ENCODE measurements around the gene SHF.
A peak's percentile ranks its signal among the peaks of the same experiment; 100 is the strongest.

Gene SHF

GRCh38 chr15:45169608-45170480 lies 17.9 kb downstream of the SHF start:
- no peak for DNase-seq (ENCODE audit: low read depth)

- DNase-seq (ENCODE audit: low read depth) = no peak
Observed at GRCh38 chr15:45168751-45169551, 18.8 kb downstream of the SHF start.

GRCh38 chr15:45168286-45168685 lies 19.5 kb downstream of the SHF start:
- no peak for DNase-seq (ENCODE audit: low read depth)

- no peak for DNase-seq (ENCODE audit: low read depth)
Observed at GRCh38 chr15:45167631-45168205, 20.0 kb downstream of the SHF start.

- peak; percentile 74 for DNase-seq (ENCODE audit: low read depth)
Observed at GRCh38 chr15:45166834-45167630, 20.7 kb downstream of the SHF start.

GRCh38 chr15:45165536-45165935 lies 22.2 kb downstream of the SHF start:
- DNase-seq (ENCODE audit: low read depth) = no peak

GRCh38 chr15:45164914-45165313 lies 22.9 kb downstream of the SHF start:
- no peak for DNase-seq (ENCODE audit: low read depth)

GRCh38 chr15:45163508-45163856 lies 24.3 kb downstream of the SHF start:
- DNase-seq (ENCODE audit: low read depth) = no peak

GRCh38 chr15:45162771-45163507 lies 24.8 kb downstream of the SHF start:
- peak; percentile 54 for DNase-seq (ENCODE audit: low read depth)

GRCh38 chr15:45161666-45162065 lies 26.1 kb downstream of the SHF start:
- DNase-seq (ENCODE audit: low read depth) = no peak

- DNase-seq (ENCODE audit: low read depth) = no peak
Observed at GRCh38 chr15:45157974-45158373, 29.8 kb downstream of the SHF start.

- DNase-seq (ENCODE audit: low read depth) = no peak
Observed at GRCh38 chr15:45156744-45157455, 30.9 kb downstream of the SHF start.

GRCh38 chr15:45155739-45156138 lies 32.0 kb downstream of the SHF start:
- no peak for DNase-seq (ENCODE audit: low read depth)

- DNase-seq (ENCODE audit: low read depth) = no peak
Observed at GRCh38 chr15:45151998-45152828, 35.6 kb downstream of the SHF start.

- no peak for DNase-seq (ENCODE audit: low read depth)
Observed at GRCh38 chr15:45150997-45151396, 36.8 kb downstream of the SHF start.

- DNase-seq (ENCODE audit: low read depth) = no peak
Observed at GRCh38 chr15:45150481-45150880, 37.3 kb downstream of the SHF start.

- no peak for DNase-seq (ENCODE audit: low read depth)
Observed at GRCh38 chr15:45149060-45149459, 38.7 kb downstream of the SHF start.

- DNase-seq (ENCODE audit: low read depth) = no peak
Observed at GRCh38 chr15:45148076-45149059, 39.4 kb downstream of the SHF start.

GRCh38 chr15:45147606-45148005 lies 40.2 kb downstream of the SHF start:
- DNase-seq (ENCODE audit: low read depth) = no peak
